ENCODE measurements around the gene TP53I11. TPM values are rescaled to one million over a fixed set of nuclear protein-coding genes. Genes with fewer than 3 reads are reported as not detected.

Gene TP53I11
- total RNA-seq, 1 experiment from 2014 or later = 25.3 TPM

GRCh38 chr11:44982496-44983062 lies 31.9 kb upstream of the TP53I11 start:
- no peaks in the 10 kb centered on the region for H3K9me3 ChIP-seq
- no peak for DNase-seq
- H3K36me3 ChIP-seq = no peaks in the 10 kb centered on the region
- no peaks in the 10 kb centered on the region for H3K27me3 ChIP-seq
- no peak overlapping the region for H3K4me3 ChIP-seq

GRCh38 chr11:44980533-44981427 lies 30.1 kb upstream of the TP53I11 start:
- Histone ChIP-seq H3K36me3 (no peaks in the 10 kb centered on the region), H3K27me3 (no peaks in the 10 kb centered on the region), H3K9me3 (no peaks in the 10 kb centered on the region), H3K4me3 (no peak overlapping the region)
- DNase-seq = no peak

DNA sequence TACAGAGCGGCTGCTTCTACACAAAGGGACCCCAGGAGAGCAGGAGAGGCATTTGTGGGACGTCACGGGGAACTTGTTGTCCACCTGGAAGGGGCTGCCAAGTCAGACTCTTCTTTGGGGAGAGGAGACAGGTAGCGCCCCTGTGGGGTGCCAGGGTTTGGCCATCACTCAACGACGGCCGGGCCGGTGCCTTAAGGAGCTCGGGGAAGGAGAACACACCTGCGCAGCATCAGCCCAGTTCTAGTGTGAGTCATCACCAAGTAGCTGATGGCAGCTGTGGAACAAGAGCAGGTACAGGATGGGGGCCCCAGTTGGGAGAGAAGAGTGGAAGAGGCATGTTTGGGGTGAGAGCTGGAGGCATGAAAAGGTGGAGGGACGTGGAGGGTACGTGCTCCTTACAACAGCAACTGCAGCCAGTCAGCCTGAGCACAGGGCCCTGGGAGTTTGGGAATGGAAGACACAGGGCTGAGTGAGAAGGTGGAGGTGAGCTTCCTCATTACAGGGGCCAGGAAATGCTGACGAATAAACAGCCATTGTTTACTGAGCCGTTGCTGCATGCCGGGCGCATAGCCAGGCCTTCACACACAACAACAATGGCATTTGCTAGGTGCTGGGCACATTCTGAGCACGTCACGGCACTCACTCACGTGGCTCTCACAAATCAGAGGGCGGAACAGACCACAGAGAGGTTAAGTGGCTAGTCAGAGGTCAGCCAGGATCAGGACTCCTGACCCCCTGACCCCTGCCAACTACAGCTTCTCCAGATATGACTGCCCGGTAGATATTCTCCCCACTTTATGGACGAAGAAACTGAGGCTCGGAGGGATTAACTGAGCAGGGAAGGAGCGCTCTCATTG lies 29.1 kb upstream of the TP53I11 start:
- no peak overlapping the region for H3K4me3 ChIP-seq
- H3K36me3 ChIP-seq = no peaks in the 10 kb centered on the region
- DNase-seq = no peak
- no peaks in the 10 kb centered on the region for H3K9me3 ChIP-seq
- no peaks in the 10 kb centered on the region for H3K27me3 ChIP-seq

- no peak overlapping the region for H3K4me3 ChIP-seq
Measured at GRCh38 chr11:44978961-44979331, 28.3 kb upstream of the TP53I11 start.

DNA sequence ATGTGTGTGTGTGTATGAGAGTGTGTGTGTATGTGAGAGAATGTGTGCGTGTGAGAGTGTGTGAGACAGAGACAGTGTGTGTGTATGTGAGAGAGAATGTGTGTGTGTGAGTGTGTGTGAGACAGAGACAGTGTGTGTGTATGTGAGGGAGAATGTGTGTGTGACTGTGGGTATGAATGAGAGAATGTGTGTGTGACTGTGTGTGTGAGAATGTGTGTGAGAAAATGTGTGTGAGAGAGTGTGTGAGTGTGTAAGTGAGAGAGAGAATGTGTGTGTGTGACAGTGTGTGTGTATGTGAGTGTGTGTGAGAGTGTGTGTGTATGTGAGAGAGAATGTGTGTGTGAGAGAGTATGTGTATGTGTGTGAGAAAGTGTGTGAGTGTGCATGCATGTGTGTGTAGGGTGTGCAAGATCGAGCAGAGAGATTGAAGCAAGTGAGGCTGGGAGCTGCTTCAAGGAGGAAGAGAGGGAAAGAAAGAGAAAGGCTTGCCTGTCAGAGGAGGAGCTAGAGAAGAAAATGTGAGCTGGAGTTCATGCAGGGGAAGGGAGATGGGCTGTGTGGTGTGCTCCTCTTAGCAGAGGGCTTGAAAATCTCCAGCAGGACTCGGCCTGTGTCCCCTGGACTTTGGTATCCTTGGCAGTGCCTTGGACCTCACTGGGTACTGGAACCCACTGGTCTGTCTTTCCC lies 27.7 kb upstream of the TP53I11 start:
- no peak overlapping the region for H3K4me3 ChIP-seq
- DNase-seq = no peak
- H3K9me3 ChIP-seq = no peaks in the 10 kb centered on the region
- H3K27me3 ChIP-seq = no peaks in the 10 kb centered on the region
- no peaks in the 10 kb centered on the region for H3K36me3 ChIP-seq

More at GRCh38 chr11:44978961-44979331, 28.3 kb upstream of the TP53I11 start:
- no peak for DNase-seq
- Histone ChIP-seq H3K36me3 (no peaks in the 10 kb centered on the region), H3K9me3 (no peaks in the 10 kb centered on the region), H3K27me3 (no peaks in the 10 kb centered on the region)

DNA sequence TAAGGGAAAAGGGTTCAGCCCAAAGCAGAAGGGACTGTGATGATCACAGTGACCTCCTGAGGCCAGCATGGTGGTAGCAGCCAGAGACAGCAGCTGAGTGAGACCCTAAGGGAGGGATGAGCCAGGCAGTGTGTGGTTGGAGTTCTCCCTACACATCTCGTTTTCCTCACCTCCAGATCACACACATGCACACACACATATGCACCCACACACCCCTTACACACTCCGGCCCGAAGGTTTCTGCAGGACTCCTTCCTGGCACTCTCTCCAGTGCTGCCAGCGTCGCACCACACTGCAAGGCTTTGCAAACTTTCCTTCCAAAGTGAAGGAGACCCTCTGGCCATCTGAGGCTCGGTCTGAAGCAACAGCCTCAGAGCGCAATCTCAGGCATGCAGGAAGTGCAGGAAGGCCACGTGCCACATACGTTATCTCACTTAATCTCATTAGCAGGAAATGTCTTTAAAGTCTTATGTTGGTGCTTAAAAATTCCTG lies 26.9 kb upstream of the TP53I11 start:
- DNase-seq = no peak
- Histone ChIP-seq H3K27me3 (no peaks in the 10 kb centered on the region), H3K36me3 (no peaks in the 10 kb centered on the region), H3K9me3 (no peaks in the 10 kb centered on the region), H3K4me3 (no peak overlapping the region)

DNA sequence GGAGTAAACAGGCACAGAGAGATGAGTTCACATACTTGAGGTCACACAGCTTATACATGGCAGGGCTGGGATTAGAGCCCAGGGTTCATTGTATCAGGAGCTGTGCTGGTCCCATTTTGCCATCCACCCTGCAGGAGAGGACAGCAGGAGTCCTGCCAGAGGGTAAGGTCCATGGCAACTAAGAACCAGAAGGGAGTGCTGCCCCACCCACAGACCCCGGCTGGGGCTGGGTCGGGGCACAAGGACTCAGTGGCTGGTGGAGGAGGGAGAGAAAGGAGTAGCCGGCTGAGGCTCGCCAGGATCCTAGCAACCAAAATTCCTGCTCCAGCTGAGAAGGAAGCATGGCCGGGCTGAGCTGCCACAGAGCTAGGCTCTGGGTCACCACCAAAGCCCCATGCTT lies 25.9 kb upstream of the TP53I11 start:
- H3K36me3 ChIP-seq = no peaks in the 10 kb centered on the region
- H3K4me3 ChIP-seq = no peak overlapping the region
- no peaks in the 10 kb centered on the region for H3K27me3 ChIP-seq
- DNase-seq = no peak
- H3K9me3 ChIP-seq = no peaks in the 10 kb centered on the region

- Histone ChIP-seq H3K36me3 (no peaks in the 10 kb centered on the region), H3K4me3 (no peak overlapping the region), H3K27me3 (no peaks in the 10 kb centered on the region), H3K9me3 (no peaks in the 10 kb centered on the region)
- DNase-seq = no peak
Measured at GRCh38 chr11:44974402-44975000, 23.8 kb upstream of the TP53I11 start.

DNA sequence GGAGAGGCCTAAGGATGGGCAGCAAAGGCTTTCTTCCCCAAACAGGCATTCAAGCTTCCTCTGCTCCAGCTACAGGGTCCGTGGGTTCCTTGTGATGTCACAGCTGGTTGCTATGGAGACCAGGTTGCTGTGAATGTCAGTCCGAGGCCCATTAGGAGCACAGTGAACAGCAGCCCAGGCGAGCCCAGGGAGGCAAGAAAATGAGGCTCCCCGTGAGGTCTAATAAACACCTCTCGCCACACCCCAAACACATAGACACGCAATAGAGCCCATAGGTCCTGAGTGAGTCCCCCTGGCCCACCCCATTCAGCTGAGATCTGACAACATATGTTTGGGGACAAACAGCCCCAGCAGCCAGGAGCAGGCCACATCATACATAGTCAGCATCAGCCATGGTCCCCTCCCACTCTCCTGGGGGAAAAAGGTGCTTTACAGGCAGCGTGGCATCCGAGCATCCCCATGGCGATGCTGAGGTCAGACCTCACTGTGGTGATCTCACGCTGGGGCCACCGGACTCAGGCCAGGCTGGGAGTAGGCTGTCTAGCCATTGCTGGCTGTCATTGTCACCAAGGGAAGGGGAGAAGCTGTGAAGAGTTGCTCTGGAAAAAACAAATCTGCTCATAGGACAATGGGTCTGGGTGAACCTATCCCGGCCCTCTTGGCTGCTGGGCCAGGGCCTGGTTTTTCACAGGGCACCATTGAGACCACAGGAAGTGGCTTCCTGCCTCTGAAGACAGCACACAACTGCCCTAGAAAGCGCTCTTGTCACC lies 23.1 kb upstream of the TP53I11 start:
- no peaks in the 10 kb centered on the region for H3K27me3 ChIP-seq

GRCh38 chr11:44972746-44973435 lies 22.2 kb upstream of the TP53I11 start:
- H3K27me3 ChIP-seq = no peaks in the 10 kb centered on the region

More for the DNA sequence above, 23.1 kb upstream of the TP53I11 start:
- no peak for DNase-seq
- Histone ChIP-seq H3K9me3 (no peaks in the 10 kb centered on the region), H3K4me3 (no peak overlapping the region), H3K36me3 (no peaks in the 10 kb centered on the region)

DNA sequence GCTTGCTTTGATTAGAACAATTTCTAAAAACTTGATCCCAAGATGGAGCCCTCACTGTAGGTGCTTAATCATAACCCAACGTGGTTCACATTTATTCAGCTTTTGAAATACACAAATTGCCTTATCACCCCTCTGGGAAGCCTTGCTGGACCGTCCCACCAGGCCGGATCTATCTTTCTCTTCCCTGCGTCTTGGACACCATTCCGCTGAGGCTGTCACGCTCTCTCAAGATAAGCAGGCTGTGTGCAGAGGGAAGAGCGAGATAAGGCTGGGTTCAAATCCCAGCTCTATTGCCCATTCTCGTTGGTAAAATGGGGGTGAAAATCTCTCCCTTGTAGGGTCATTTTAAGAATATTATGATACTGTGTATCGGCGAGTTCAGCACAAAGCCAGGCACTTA lies 20.5 kb upstream of the TP53I11 start:
- no peak for DNase-seq
- H3K27me3 ChIP-seq = no peaks in the 10 kb centered on the region
- H3K9me3 ChIP-seq = no peaks in the 10 kb centered on the region
- H3K4me3 ChIP-seq = no peak overlapping the region
- no peaks in the 10 kb centered on the region for H3K36me3 ChIP-seq

More at GRCh38 chr11:44972746-44973435, 22.2 kb upstream of the TP53I11 start:
- Histone ChIP-seq H3K4me3 (no peak overlapping the region), H3K36me3 (no peaks in the 10 kb centered on the region), H3K9me3 (no peaks in the 10 kb centered on the region)
- DNase-seq = no peak

GRCh38 chr11:44970293-44970692 lies 19.6 kb upstream of the TP53I11 start:
- no peak for DNase-seq
- Histone ChIP-seq H3K36me3 (no peaks in the 10 kb centered on the region), H3K27me3 (no peaks in the 10 kb centered on the region), H3K9me3 (no peaks in the 10 kb centered on the region), H3K4me3 (no peak overlapping the region)

GRCh38 chr11:44969651-44970252 lies 19.1 kb upstream of the TP53I11 start:
- no peaks in the 10 kb centered on the region for H3K27me3 ChIP-seq
- no peak overlapping the region for H3K4me3 ChIP-seq
- H3K9me3 ChIP-seq = no peaks in the 10 kb centered on the region
- DNase-seq = no peak
- H3K36me3 ChIP-seq = no peaks in the 10 kb centered on the region

- no peaks in the 10 kb centered on the region for H3K27me3 ChIP-seq
- no peaks in the 10 kb centered on the region for H3K36me3 ChIP-seq
- no peak for DNase-seq
- no peaks in the 10 kb centered on the region for H3K9me3 ChIP-seq
- no peak overlapping the region for H3K4me3 ChIP-seq
Measured at GRCh38 chr11:44968510-44968909, 17.8 kb upstream of the TP53I11 start.

Data from MG63 (cell line).